HepG2 (cell line): ENCODE results near the gene ASTN2. TPM values are rescaled to one million over a fixed set of nuclear protein-coding genes. Genes with fewer than 3 reads are reported as not detected.

ENCODE experiments used
- CENPT ChIP-seq: sonication (generic); formaldehyde crosslinking; IDR thresholded peaks from 2 replicates; pipeline ENCODE4 v1.8.0; 2022; ENCODE audit warnings: low read depth, mild to moderate bottlenecking, moderate library complexity, missing genetic modification reagents
- EEA1 ChIP-seq: sonication (generic); formaldehyde crosslinking; IDR thresholded peaks from 2 replicates; pipeline ENCODE4 v1.5.1; 2020; ENCODE audit warnings: mild to moderate bottlenecking, missing genetic modification reagents, borderline replicate concordance
- FOXK2 ChIP-seq: fragments of 450-650 bp; IDR thresholded peaks from 2 replicates; pipeline ENCODE4 v1.6.1; 2016
- HOMEZ ChIP-seq: IDR thresholded peaks from 2 replicates; pipeline ENCODE4 v1.6.1; 2016; ENCODE audit warnings: low read depth
- MTA1 ChIP-seq: sonication (generic); formaldehyde crosslinking; IDR thresholded peaks from 2 replicates; pipeline ENCODE4 v1.4.0; 2020; ENCODE audit warnings: missing genetic modification reagents, mild to moderate bottlenecking, borderline replicate concordance
- MXD4 ChIP-seq: IDR thresholded peaks from 2 replicates; pipeline ENCODE4 v1.6.1; 2016; ENCODE audit warnings: mild to moderate bottlenecking, missing biosample characterization, missing genetic modification reagents
- PBX2 ChIP-seq: IDR thresholded peaks from 2 replicates; pipeline ENCODE4 v1.6.1; 2016; ENCODE audit warnings: control low read depth
- RBAK ChIP-seq: sonication (generic); formaldehyde crosslinking; IDR thresholded peaks from 2 replicates; pipeline ENCODE4 v1.5.1; 2020; ENCODE audit warnings: mild to moderate bottlenecking, missing genetic modification reagents
- RNF2 ChIP-seq: fragments of 450-650 bp; conservative IDR thresholded peaks from 2 replicates; pipeline ENCODE4 v1.6.1; 2016; ENCODE audit warnings: low read depth
- SMAD9 ChIP-seq: sonication (generic); formaldehyde crosslinking; IDR thresholded peaks from 2 replicates; pipeline ENCODE4 v1.5.1; 2020; ENCODE audit warnings: mild to moderate bottlenecking, missing genetic modification reagents
- SMARCC2 ChIP-seq: fragments of 450-650 bp; IDR thresholded peaks from 2 replicates; pipeline ENCODE4 v1.6.1; 2017; ENCODE audit warnings: antibody characterized with exemption, mild to moderate bottlenecking
- SPEN ChIP-seq: sonication (generic); formaldehyde crosslinking; IDR thresholded peaks from 2 replicates; pipeline ENCODE4 v1.5.1; 2020; ENCODE audit warnings: low read depth, mild to moderate bottlenecking, missing genetic modification reagents
- TMF1 ChIP-seq: sonication (generic); formaldehyde crosslinking; IDR thresholded peaks from 2 replicates; pipeline ENCODE4 v1.8.1; 2022; ENCODE audit warnings: low read depth, missing genetic modification reagents
- U2AF1 ChIP-seq: fragments of 200-400 bp; formaldehyde crosslinking; optimal IDR thresholded peaks from 2 replicates; pipeline ENCODE3; 2017; ENCODE audit warnings: mild to moderate bottlenecking, low read depth, low read length
- ZFAT ChIP-seq: sonication (generic); formaldehyde crosslinking; conservative IDR thresholded peaks from 2 replicates; pipeline ENCODE4 v1.8.1; 2023; ENCODE audit warnings: missing genetic modification reagents, inconsistent platforms
- ZNF281 ChIP-seq: sonication (generic); formaldehyde crosslinking; IDR thresholded peaks from 2 replicates; pipeline ENCODE4 v1.4.0; 2020; ENCODE audit warnings: missing genetic modification reagents, borderline replicate concordance
- ZNF382 ChIP-seq: sonication (generic); formaldehyde crosslinking; IDR thresholded peaks from 2 replicates; pipeline ENCODE4 v1.5.0; 2020; ENCODE audit warnings: missing genetic modification reagents, mild to moderate bottlenecking, borderline replicate concordance
- ZNF562 ChIP-seq: sonication (generic); formaldehyde crosslinking; IDR thresholded peaks from 2 replicates; pipeline ENCODE4 v1.8.0; 2022; ENCODE audit warnings: missing genetic modification reagents, borderline replicate concordance
- ZNF629 ChIP-seq: sonication (generic); formaldehyde crosslinking; conservative IDR thresholded peaks from 2 replicates; pipeline ENCODE4 v1.5.0; 2020; ENCODE audit warnings: missing genetic modification reagents
- polyA plus RNA-seq, 8 experiments: library from polyadenylated mRNA; depleted of rRNA in 3 of 8; stranded (reverse) in 7 of 8; unstranded in 1 of 8; fragments of >200 nt; fragmentation: Illumina TruSeq in 4 of 8; extraction: Trizol in 4 of 8; gene quantifications; 2 replicates each; pipeline versions ENCODE4 v1.2.1 to v1.2.3, GENCODE V29; 2011 to 2016; ENCODE audit warnings: low read depth in 4 of 8, missing spikeins in 1 of 8, mixed read lengths in 1 of 8; ENCODE audit not compliant: insufficient read depth in 1 of 8
- total RNA-seq, 5 experiments: library from RNA; depleted of rRNA; stranded (reverse); fragments of >200 nt; fragmentation: Illumina TruSeq; extraction: Trizol; gene quantifications; 2 replicates each; pipeline ENCODE4 v1.2.3, GENCODE V29; 2016; ENCODE audit warnings: low read depth in 1 of 5
- TF ChIP-seq, protein P1 (sequence below): sonication (generic); formaldehyde crosslinking; conservative IDR thresholded peaks from 2 replicates; pipeline ENCODE4 v1.4.0; 2020; ENCODE audit warnings: mild to moderate bottlenecking, missing genetic modification reagents, moderate library complexity
- TF ChIP-seq, protein P2 (sequence below): sonication (generic); formaldehyde crosslinking; IDR thresholded peaks from 2 replicates; pipeline ENCODE4 v1.5.0; 2020; ENCODE audit warnings: missing genetic modification reagents

Gene ASTN2
- total and polyA plus RNA-seq, 2 of the 13 experiments (the other 11 are each of a cell fraction or from before 2014, with no cell fraction given) = 5.2 to 13.5 TPM

- TF ChIP-seq EEA1 (CRISPR knock-in tag) (no peak), PBX2 (CRISPR knock-in tag) (no peak), MTA1 (peak; percentile 48; the same call in 1 of the 2 replicates), ZNF382 (no peak), RNF2 (no peak), SMARCC2 (no peak), TMF1 (CRISPR knock-in tag) (no peak), MXD4 (no peak), ZNF281 (no peak), HOMEZ (0 out of 2 replicates have a peak, but pooled peaks have one; percentile 29), ZFAT (CRISPR knock-in tag) (no peak), U2AF1 (no peak), ZNF629 (CRISPR knock-in tag) (no peak), FOXK2 (no peak), CENPT (CRISPR knock-in tag) (no peak), RBAK (no peak), SPEN (CRISPR knock-in tag) (no peak), ZNF562 (CRISPR knock-in tag) (no peak), SMAD9 (CRISPR knock-in tag) (no peak)
- TF ChIP-seq, protein P1, sequence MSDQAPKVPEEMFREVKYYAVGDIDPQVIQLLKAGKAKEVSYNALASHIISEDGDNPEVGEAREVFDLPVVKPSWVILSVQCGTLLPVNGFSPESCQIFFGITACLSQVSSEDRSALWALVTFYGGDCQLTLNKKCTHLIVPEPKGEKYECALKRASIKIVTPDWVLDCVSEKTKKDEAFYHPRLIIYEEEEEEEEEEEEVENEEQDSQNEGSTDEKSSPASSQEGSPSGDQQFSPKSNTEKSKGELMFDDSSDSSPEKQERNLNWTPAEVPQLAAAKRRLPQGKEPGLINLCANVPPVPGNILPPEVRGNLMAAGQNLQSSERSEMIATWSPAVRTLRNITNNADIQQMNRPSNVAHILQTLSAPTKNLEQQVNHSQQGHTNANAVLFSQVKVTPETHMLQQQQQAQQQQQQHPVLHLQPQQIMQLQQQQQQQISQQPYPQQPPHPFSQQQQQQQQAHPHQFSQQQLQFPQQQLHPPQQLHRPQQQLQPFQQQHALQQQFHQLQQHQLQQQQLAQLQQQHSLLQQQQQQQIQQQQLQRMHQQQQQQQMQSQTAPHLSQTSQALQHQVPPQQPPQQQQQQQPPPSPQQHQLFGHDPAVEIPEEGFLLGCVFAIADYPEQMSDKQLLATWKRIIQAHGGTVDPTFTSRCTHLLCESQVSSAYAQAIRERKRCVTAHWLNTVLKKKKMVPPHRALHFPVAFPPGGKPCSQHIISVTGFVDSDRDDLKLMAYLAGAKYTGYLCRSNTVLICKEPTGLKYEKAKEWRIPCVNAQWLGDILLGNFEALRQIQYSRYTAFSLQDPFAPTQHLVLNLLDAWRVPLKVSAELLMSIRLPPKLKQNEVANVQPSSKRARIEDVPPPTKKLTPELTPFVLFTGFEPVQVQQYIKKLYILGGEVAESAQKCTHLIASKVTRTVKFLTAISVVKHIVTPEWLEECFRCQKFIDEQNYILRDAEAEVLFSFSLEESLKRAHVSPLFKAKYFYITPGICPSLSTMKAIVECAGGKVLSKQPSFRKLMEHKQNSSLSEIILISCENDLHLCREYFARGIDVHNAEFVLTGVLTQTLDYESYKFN (CRISPR knock-in tag) = no peak
- TF ChIP-seq, protein P2, sequence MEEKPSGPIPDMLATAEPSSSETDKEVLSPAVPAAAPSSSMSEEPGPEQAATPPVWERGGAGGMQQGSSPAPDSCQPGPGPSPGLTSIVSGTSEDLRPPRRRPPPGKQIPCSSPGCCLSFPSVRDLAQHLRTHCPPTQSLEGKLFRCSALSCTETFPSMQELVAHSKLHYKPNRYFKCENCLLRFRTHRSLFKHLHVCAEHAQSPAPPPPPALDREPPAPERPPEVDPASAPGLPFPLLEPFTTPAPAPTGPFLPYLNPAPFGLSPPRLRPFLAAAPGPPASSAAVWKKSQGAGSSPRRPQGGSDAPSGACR (CRISPR knock-in tag) = 0 out of 2 replicates have a peak, but pooled peaks have one; percentile 33
These were observed 842.6 kb downstream of the ASTN2 start (continued) for GRCh38 chr9:116572095-116572748.
